Lung (tissue), 12 donors: ENCODE data around the gene INTS11. TPM values are rescaled to one million over a fixed set of nuclear protein-coding genes. Genes with fewer than 3 reads are reported as not detected.

ENCODE experiments used
- ATAC-seq: fragments of 200-7000 bp; cut with Tn5 transposase; one replicate; pipeline ENCODE4 v1.9.1; 2020; ENCODE audit warnings: moderate number of reproducible peaks; ENCODE audit not compliant: insufficient read depth, low FRiP score
- DNase-seq, 3 donors: peaks; one replicate each; pipeline ENCODE4 v3.0.0-alpha.2; 2013 to 2017
- H3K27ac ChIP-seq, 2 donors: one replicate each; pipeline ENCODE4 v1.5.1; 2013; ENCODE audit warnings: mild to moderate bottlenecking in 2 of 2, moderate library complexity in 2 of 2, control low read depth in 1 of 2, inconsistent platforms in 1 of 2, low read depth in 1 of 2, low read length in 1 of 2
- H3K27me3 ChIP-seq, 3 donors: one replicate each; pipeline ENCODE4 v1.5.1; 2013; ENCODE audit warnings: low read length in 2 of 3; ENCODE audit not compliant: control insufficient read depth in 3 of 3, insufficient read depth in 3 of 3
- H3K36me3 ChIP-seq, 4 donors: one replicate each; pipeline ENCODE4 v1.5.1; 2013; ENCODE audit warnings: low read length in 4 of 4, mild to moderate bottlenecking in 1 of 4, moderate library complexity in 1 of 4; ENCODE audit not compliant: control insufficient read depth in 4 of 4, insufficient read depth in 4 of 4
- H3K4me1 ChIP-seq, 5 donors: one replicate each; pipeline ENCODE4 v1.5.1; 2013; ENCODE audit warnings: low read length in 5 of 5, mild to moderate bottlenecking in 2 of 5, moderate library complexity in 1 of 5; ENCODE audit not compliant: control insufficient read depth in 5 of 5, insufficient read depth in 5 of 5
- H3K4me3 ChIP-seq: one replicate; pipeline ENCODE4 v1.5.1; 2013; ENCODE audit warnings: mild to moderate bottlenecking, control low read depth, moderate library complexity
- H3K9ac ChIP-seq, 2 donors: one replicate each; pipeline ENCODE4 v1.5.1; 2013; ENCODE audit warnings: low read length in 2 of 2, control low read depth in 1 of 2; ENCODE audit not compliant: insufficient read depth in 1 of 2
- H3K9me3 ChIP-seq, 4 donors: one replicate each; pipeline ENCODE4 v1.5.1; 2013; ENCODE audit warnings: low read length in 3 of 4, mild to moderate bottlenecking in 1 of 4, moderate library complexity in 1 of 4; ENCODE audit not compliant: control insufficient read depth in 4 of 4, insufficient read depth in 3 of 4
- WGBS, 2 donors: extraction: QIAGEN DNeasy Blood & Tissue Kit; methylation state at CpG; one replicate each; pipeline ENCODE4 v1.1.7; 2013; 5-methylcytosine and 5-hydroxymethylcytosine counted together
- polyA plus RNA-seq, 2 donors: library from polyadenylated mRNA; stranded (reverse); fragments of 200-250 nt; gene quantifications; one replicate each; pipeline ENCODE4 v1.2.1, GENCODE V29; 2013
- total RNA-seq, 2 donors: library from RNA; depleted of rRNA in 1 of 2; stranded (reverse); fragments of >200 nt in 1 of 2; gene quantifications; one replicate each; pipeline ENCODE4 v1.2.1, GENCODE V29; 2014 to 2021
- TF ChIP-seq, protein P1 (sequence below): IDR thresholded peaks from 2 replicates; pipeline ENCODE4 v1.5.1; 2012; ENCODE audit warnings: mild to moderate bottlenecking; ENCODE audit errors: control extremely low read depth, extremely low read depth
- donor health status: control.
- donor health status: control.
- donor health status: Bipolar disorder and iron deficiency.
- donor health status: healthy.
- donor health status: DM: yes; HTN: yes; CAD: no.

Gene INTS11
- total and polyA plus RNA-seq, 4 donors, result 89.8 to 130 (median 96.7) TPM

DNA sequence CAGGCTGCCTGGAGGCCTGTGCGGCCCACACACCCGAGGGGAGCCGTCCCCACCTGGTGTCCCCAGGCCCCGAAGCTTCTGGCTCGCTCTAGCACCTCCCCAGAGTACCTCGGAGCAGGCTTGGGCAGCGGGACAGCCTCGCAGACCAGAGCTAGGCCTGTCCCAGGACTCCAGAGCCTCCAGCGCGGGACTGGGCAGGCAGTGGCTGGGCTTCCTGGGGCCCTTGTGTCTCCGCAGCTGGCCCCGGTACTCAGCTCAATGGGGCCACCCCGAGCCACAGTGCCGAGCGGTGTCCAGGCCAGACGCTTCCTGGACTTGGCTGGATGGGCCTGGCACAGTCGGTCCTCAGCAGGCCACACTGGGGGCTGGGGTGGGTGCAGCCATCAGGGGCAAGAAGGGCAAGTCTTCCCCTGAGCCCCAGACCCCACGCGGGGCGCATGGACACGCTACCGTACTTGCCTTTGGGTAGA is 39.3 kb downstream of the INTS11 start:
- TF ChIP-seq, protein P1, sequence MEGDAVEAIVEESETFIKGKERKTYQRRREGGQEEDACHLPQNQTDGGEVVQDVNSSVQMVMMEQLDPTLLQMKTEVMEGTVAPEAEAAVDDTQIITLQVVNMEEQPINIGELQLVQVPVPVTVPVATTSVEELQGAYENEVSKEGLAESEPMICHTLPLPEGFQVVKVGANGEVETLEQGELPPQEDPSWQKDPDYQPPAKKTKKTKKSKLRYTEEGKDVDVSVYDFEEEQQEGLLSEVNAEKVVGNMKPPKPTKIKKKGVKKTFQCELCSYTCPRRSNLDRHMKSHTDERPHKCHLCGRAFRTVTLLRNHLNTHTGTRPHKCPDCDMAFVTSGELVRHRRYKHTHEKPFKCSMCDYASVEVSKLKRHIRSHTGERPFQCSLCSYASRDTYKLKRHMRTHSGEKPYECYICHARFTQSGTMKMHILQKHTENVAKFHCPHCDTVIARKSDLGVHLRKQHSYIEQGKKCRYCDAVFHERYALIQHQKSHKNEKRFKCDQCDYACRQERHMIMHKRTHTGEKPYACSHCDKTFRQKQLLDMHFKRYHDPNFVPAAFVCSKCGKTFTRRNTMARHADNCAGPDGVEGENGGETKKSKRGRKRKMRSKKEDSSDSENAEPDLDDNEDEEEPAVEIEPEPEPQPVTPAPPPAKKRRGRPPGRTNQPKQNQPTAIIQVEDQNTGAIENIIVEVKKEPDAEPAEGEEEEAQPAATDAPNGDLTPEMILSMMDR, result no peak
- DNase-seq, result no peak
- Histone ChIP-seq H3K27me3 (peaks cover 0 to 6% (median 0%) of the 10 kb centered on the region in 3 donors), H3K4me1 (peaks cover 0 to 2% (median 0%) of the 10 kb centered on the region in 5 donors), H3K9me3 (peaks cover 0 to 2% (median 0%) of the 10 kb centered on the region in 4 donors), H3K27ac (no peak overlapping the region), H3K36me3 (no peaks in the 10 kb centered on the region), H3K9ac (no peak overlapping the region), H3K4me3 (no peak overlapping the region)
- ATAC-seq, result no peak
- WGBS, 2 donors, result 92 to 94% methylated on average over 22 of the region's 22 CpGs

DNA sequence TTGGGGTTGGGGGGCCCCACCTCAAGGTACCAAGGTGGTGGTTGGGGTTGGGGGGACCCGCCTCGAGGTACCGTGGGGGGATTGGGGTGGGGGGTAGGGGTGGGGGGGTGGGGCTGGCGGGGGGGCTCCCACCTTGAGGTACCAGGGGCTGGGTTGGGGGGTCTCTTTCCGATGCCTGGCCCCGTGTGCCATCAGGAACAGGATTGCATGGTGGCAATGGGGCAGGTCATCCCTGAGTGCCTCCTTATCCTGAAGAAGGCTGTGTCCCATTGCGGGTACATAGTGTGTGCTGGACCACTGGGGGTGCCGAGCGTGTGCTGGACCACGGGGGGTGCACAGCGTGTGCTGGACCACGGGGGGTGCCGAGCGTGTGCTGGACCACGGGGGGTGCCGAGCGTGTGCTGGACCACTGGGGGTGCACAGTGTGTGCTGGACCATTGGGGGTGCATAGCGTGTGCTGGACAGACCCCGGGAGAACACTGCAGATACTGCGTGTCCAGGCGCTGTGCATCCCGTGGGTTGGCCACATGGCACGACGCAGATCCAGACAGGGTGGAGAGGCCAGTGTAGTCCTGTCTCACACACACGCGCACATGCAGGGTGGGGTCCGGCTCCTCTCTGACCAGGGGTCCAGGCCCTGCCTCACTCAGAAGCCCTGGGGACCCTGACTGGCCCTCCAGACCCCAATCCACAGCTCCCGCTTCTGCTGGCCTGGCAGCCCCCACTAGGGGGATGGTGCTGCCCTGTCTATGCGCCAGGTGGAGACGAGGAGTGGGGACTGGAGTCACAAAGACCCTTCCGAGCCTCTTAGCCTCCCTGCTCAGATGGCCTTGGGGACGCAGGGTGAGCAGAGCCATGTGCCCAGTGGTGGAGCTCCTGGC is 40.0 kb downstream of the INTS11 start:
- no peak overlapping the region for H3K9ac ChIP-seq
- no peak overlapping the region for H3K27ac ChIP-seq
- DNase-seq (no peak), ATAC-seq (no peak)
- H3K9me3 ChIP-seq, result peaks cover 0 to 2% (median 0%) of the 10 kb centered on the region in 4 donors
- no peak overlapping the region for H3K4me3 ChIP-seq
- no peaks in the 10 kb centered on the region for H3K36me3 ChIP-seq
- WGBS, 2 donors, result 84 to 87% methylated on average over 31 to 32 of the region's 32 CpGs
- H3K4me1 ChIP-seq, result peaks cover 0 to 2% (median 0%) of the 10 kb centered on the region in 5 donors
- peaks cover 0 to 6% (median 0%) of the 10 kb centered on the region in 3 donors for H3K27me3 ChIP-seq
- TF ChIP-seq, protein P1, result no peak

DNA sequence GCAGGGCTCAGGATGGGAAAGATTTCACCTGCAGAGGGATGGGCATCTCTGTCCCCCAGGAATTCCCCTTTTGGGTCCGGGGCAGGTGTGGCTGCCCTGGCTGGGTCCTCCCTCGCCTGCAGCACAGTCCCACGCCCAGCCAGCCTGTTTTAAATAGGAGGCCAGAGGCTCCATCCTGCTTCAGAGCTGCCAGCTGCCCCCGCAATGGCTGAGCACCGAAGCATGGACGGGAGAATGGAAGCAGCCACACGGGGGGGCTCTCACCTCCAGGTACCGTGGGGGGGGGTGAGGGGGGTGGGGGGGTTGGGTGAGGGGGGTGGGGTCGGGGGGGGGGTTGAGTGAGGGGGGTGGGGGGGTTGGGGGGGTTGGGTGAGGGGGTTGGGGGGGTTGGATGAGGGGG is 40.6 kb downstream of the INTS11 start:
- Histone ChIP-seq H3K9ac (no peak overlapping the region), H3K27ac (no peak overlapping the region), H3K27me3 (peaks cover 0 to 6% (median 0%) of the 10 kb centered on the region in 3 donors), H3K36me3 (no peaks in the 10 kb centered on the region), H3K9me3 (peaks cover 0 to 2% (median 0%) of the 10 kb centered on the region in 4 donors), H3K4me1 (peaks cover 0 to 2% (median 0%) of the 10 kb centered on the region in 5 donors), H3K4me3 (no peak overlapping the region)
- DNase-seq (no peak), ATAC-seq (no peak)
- TF ChIP-seq, protein P1, result no peak
- 13 to 27% methylated on average over 7 to 8 of the region's 9 CpGs for WGBS, 2 donors
